ENCODE results near the gene SH2D3A. TPM values are rescaled to one million over a fixed set of nuclear protein-coding genes. Genes with fewer than 3 reads are reported as not detected.

Gene SH2D3A
- total and polyA plus RNA-seq, 10 donors: 7.5 to 17.1 (median 10.2) TPM

DNA sequence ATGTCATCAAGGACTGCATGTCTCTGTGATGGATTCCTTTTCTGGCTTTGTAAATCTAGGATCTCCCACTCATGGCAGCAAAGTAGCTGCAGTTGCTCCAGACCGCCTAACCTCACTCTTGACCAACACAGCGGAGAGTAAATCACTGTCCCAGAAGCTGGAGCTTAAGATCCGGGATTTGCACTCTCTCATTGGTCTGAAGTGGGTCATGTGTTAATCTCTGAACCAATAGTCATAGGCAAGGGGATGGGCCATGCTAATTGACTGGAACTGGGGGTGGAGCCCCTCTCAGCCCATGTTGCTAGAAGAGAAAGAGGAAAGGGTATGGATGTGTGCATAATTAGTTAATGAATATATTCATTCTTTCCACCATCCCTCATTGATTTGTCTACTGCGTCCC lies 39.3 kb upstream of the SH2D3A start:
- H3K9me3 ChIP-seq: no peaks in the 10 kb centered on the region
- peak overlapping the region in 2 of 8 donors; percentile 9 to 24 for H3K27ac ChIP-seq
- peaks cover 0 to 85% (median 24%) of the 10 kb centered on the region in 6 donors for H3K4me1 ChIP-seq
- no peak overlapping the region for H3K4me3 ChIP-seq
- no peak for TF ChIP-seq POLR2AphosphoS5 (IDR thresholded peaks at IDR 0.05)
- TF ChIP-seq, protein P1, sequence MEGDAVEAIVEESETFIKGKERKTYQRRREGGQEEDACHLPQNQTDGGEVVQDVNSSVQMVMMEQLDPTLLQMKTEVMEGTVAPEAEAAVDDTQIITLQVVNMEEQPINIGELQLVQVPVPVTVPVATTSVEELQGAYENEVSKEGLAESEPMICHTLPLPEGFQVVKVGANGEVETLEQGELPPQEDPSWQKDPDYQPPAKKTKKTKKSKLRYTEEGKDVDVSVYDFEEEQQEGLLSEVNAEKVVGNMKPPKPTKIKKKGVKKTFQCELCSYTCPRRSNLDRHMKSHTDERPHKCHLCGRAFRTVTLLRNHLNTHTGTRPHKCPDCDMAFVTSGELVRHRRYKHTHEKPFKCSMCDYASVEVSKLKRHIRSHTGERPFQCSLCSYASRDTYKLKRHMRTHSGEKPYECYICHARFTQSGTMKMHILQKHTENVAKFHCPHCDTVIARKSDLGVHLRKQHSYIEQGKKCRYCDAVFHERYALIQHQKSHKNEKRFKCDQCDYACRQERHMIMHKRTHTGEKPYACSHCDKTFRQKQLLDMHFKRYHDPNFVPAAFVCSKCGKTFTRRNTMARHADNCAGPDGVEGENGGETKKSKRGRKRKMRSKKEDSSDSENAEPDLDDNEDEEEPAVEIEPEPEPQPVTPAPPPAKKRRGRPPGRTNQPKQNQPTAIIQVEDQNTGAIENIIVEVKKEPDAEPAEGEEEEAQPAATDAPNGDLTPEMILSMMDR (IDR thresholded peaks at IDR 0.05 in 8 of 11, conservative IDR thresholded peaks at IDR 0.05 in 3 of 11): no peak
- H3K27me3 ChIP-seq (replicated peaks in 1 of 7): no peaks in the 10 kb centered on the region
- WGBS, 5 donors: 84 to 98% (median 93%) methylated on average over 4 of the region's 4 CpGs
- H3K36me3 ChIP-seq: peaks cover 0 to 21% (median 1%) of the 10 kb centered on the region in 6 donors
- no peak for DNase-seq
- intact Hi-C loops (cut with DNase I; ENCODE audit: low total_unique reads): no loop called here

DNA sequence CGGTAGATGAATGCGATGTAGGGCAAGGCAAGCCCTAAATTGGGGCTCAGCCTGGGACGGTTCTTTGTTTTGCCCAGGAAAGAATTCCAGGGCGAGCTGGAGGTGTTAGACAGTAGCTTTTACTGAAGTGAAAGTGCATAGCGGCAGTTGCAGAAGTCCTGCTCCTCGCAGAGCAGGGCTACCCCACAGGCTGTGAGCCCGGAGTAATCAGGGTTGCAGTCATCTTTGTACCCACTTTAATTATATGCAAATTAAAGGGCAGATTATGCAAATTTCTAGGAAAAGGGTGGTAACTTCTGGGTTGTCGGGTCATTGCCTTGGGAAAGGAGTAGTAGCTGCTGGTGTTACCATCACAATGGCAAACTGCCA lies 35.8 kb upstream of the SH2D3A start:
- Histone ChIP-seq H3K27ac (peak overlapping the region in 7 of 8 donors; percentile 66 to 94 (median 87)), H3K27me3 (replicated peaks in 1 of 7) (no peaks in the 10 kb centered on the region), H3K36me3 (peaks cover 0 to 14% (median 0%) of the 10 kb centered on the region in 6 donors), H3K4me1 (peaks cover 4 to 93% (median 58%) of the 10 kb centered on the region in 6 donors), H3K9me3 (no peaks in the 10 kb centered on the region), H3K4me3 (peak overlapping the region in 4 of 8 donors; percentile 46 to 68 (median 48))
- intact Hi-C loops (cut with DNase I; ENCODE audit: low total_unique reads): no loop called here
- no peak for TF ChIP-seq POLR2A (IDR thresholded peaks at IDR 0.05)
- TF ChIP-seq POLR2AphosphoS5 (IDR thresholded peaks at IDR 0.05): no peak
- TF ChIP-seq, protein P1 (IDR thresholded peaks at IDR 0.05 in 8 of 11, conservative IDR thresholded peaks at IDR 0.05 in 3 of 11): no peak
- peak; percentile 76 for DNase-seq
- 43 to 56% (median 49%) methylated on average over 8 of the region's 8 CpGs for WGBS, 5 donors

DNA sequence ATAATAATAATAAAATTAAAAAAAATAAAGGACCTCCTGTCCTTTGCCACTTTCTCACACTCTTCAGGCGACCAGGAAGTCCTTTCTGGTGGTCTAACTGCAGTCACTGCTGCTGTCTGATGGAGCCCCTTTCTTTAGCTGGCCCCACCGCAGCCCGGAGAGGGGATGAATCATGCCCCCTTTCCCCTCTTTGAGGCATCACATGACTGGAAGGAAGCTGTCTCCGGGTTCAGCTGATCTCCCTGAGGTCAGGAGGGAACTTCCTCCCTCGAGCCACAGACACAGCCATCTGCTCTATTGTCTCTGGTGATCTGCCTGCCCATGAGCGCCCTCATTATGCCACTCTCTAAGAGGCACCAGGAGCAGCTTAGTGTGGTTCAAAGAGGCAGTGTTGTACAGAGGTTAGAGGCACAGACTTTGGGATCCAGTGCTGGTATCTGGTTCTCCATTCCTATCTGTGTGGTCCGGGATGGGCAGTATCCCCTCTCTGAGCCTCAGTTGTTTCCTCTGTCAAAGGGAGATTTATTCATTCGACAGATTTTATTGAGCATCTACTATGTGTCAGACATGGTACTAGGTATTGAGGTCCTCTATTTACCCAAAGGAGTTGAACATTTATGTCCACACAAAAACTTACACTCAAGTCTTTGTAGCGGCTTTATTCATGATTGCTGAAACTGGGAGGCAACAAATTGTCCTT lies 35.3 kb upstream of the SH2D3A start:
- peak in 2 of 3 donors; percentile 59 to 87 for TF ChIP-seq POLR2AphosphoS5 (IDR thresholded peaks at IDR 0.05)
- TF ChIP-seq POLR2A (IDR thresholded peaks at IDR 0.05): no peak
- TF ChIP-seq, protein P1 (IDR thresholded peaks at IDR 0.05 in 8 of 11, conservative IDR thresholded peaks at IDR 0.05 in 3 of 11): peak in 1 of 11 experiments; percentile 19
- 23 to 32% (median 29%) methylated on average over 9 of the region's 9 CpGs for WGBS, 5 donors
- H3K4me3 ChIP-seq: peak overlapping the region; percentile 3 to 68 (median 43)

DNA sequence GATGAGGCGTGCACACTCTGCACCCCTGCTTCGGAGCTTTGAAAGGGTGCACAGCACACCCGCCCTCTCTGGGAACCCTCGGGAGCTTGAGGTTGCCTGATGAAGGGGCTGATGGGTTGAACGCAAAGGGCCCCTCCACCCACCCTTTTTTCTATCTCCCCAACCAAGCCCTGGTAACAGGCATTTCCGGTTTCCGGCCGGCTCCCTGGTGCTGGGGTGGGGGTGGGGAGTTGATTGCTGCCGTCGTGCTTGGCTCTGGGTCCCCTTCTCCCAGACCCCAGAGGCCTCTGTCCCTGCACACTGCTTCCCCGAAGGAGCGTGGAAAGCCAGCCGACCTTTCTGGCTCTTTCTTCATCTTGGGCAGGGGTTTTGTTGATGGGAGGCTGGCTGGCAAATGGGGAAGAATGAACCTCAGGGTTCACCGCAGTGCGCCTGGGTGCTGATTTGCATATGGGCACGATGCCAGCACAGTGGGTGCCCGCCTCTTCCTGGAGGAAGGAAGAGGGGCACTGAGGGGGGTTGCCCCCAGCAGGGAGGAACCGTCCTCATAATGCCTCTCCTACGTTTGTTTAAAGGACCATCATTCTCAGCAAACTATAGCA lies 34.4 kb upstream of the SH2D3A start:
- intact Hi-C loops (cut with DNase I; ENCODE audit: low total_unique reads): no loop called here
- Histone ChIP-seq H3K27ac (peak overlapping the region; percentile 66 to 94 (median 85)), H3K27me3 (replicated peaks in 1 of 7) (no peaks in the 10 kb centered on the region), H3K36me3 (peaks cover 0 to 13% (median 0%) of the 10 kb centered on the region in 6 donors), H3K9me3 (no peaks in the 10 kb centered on the region), H3K4me1 (peaks cover 4 to 97% (median 65%) of the 10 kb centered on the region in 6 donors), H3K4me3 (peak overlapping the region; percentile 14 to 68 (median 44))
- DNase-seq: peak; percentile 96
- TF ChIP-seq POLR2AphosphoS5 (IDR thresholded peaks at IDR 0.05) (peak; percentile 87 to 96 (median 88)), POLR2A (IDR thresholded peaks at IDR 0.05) (peak in 1 of 3 donors; percentile 30)
- TF ChIP-seq, protein P1 (IDR thresholded peaks at IDR 0.05 in 8 of 11, conservative IDR thresholded peaks at IDR 0.05 in 3 of 11): no peak
- whole genome bisulfite sequencing, 5 donors: 1 to 8% (median 1%) methylated on average over 12 to 19 of the region's 19 CpGs

More for the DNA sequence above, 35.3 kb upstream of the SH2D3A start:
- Histone ChIP-seq H3K36me3 (peaks cover 0 to 14% (median 0%) of the 10 kb centered on the region in 6 donors), H3K9me3 (no peaks in the 10 kb centered on the region), H3K4me1 (peaks cover 4 to 97% (median 60%) of the 10 kb centered on the region in 6 donors), H3K27ac (peak overlapping the region; percentile 62 to 94 (median 85)), H3K27me3 (replicated peaks in 1 of 7) (no peaks in the 10 kb centered on the region)
- DNase-seq: peak; percentile 85
- intact Hi-C loops (cut with DNase I; ENCODE audit: low total_unique reads): no loop called here

All from spleen (tissue), 11 donors.